Measurements from ENCODE around the gene NDUFS4.
"Not testable (repeated sequence)": the region's sequence is repeated elsewhere in the genome, so short reads cannot be mapped to it uniquely, and the experiment has no call there.

NDUFS4 gene

DNA sequence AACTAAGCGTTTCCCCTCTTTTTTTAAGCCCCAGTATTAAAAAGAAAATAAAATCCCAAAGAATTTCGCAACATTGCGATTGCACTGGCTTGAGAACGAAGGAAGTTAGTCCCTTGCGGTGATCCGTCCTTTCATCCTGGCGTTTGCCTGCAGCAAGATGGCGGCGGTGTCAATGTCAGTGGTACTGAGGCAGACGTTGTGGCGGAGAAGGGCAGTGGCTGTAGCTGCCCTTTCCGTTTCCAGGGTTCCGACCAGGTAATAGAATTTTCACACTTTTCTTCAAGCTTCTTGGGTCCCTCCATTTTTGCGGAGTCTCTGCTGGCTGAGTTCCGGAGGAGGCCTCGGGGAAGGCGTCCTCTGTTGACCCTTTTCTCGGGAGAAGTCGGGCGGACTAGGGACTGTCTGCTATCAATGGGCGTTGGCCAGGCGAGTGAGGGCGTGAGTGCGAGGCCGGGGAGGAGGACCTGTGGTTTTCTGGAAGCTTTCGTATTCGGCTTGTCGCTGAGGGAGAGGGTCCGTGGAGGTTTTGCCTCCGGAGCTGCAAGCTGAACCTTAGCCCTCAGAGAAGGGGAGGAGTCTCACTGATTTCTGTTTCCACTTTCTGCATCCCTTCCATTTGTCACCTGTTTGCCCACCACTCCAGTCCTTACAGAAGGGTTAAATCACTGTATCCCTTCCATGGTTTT, at the start of gene NDUFS4:
Gene NDUFS4, plus strand, starts transcription at position 134 of the 686 bp plus-strand sequence. Its CDS starts 24 bp downstream, at position 158.
- DNase-seq: peak; percentile 75 to 77

DNA sequence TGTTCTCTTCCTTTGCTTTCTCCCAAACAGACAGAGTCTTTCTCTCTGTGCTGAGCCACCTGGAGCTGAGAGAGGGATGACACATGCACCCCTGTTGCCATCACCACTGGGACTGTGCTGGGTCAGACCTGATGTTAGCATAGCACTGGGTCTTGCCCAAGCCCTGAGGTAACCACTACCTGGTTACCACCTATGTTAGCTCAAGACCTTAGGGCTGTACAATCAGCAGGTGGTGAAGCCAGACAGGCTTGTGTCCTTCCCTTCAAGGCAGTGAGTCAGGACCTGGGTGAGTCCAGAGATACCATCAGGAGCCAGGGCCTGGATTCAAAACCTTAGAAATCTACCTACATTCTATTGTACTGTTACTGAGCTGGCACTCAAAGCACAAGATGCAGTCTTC, 47.9 kb upstream of the NDUFS4 start:
- no peak for DNase-seq

DNA sequence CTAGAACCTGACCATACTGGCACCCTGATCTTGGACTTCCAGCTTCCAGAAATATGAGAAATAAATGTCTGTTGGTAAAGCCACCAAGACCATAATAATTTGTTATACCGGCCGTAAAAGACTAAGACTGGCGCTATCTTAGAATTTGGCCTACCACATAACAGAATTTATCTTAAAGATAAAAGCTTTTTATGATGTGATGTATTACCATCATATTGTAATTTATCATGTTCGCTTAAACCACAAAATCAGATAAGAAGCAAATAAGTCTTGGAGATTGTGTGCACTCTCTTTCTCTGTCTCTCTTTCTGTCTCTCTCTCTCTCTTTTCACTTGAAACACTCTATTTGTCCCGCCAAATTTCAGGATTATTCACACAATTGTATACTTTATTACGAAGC, 44.5 kb upstream of the NDUFS4 start:
- no peak for DNase-seq

DNA sequence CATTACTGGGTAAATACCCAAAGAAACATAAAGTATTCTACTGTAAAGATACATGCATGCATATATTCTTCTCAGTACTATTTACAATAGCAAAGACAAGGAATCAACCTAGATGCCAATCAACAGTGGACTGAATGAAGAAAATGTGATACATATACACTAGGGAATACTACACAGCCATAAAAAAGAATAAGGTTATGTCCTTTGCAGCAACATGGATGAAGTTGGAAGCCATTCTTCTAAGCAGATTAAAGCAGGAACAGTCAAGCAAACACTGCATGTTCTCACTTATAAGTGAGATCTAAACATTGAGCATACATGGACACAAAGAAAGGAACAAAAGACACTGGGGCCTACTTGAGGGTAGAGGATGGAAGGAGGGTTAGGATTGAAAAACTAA, 39.6 kb upstream of the NDUFS4 start:
- DNase-seq: no peak

DNA sequence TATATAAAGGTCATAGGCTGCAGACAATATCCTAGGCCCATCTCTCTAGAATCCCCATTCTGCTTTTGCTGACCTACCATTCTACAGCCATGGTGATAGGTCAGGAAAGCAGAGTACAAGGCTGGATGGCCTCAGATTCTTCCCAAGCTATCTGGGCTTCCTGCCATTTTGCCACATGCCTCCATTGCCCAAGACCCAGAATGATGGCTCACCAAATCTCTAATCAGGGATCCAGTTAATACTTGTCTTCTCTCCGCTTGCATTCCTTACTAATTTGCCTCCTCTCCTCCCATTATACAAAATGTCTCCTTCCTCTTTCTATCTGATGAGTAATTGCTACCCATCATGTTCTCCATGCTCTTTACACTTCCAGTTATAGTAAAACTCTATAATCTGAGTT, 22.7 kb upstream of the NDUFS4 start:
- no peak for DNase-seq

DNA sequence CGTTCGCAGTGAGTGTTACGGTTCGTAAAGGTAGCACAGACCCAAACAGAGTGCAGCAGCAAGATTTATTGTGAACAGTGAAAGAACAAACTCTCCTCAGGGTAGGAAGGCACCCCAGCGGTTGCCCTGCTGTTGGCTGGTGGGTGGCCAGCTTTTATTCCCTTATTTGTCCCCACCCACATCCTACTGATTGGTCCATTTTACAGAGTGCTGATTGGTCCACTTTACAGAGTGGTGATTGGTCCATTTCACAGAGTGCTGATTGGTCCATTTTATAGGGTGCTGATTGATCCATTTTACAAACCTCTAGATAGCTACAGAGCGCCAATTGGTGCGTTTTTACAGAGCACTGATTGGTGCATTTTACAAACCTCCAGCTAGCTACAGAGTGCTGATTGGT, 19.7 kb upstream of the NDUFS4 start:
- DNase-seq: not testable (repeated sequence)

DNA sequence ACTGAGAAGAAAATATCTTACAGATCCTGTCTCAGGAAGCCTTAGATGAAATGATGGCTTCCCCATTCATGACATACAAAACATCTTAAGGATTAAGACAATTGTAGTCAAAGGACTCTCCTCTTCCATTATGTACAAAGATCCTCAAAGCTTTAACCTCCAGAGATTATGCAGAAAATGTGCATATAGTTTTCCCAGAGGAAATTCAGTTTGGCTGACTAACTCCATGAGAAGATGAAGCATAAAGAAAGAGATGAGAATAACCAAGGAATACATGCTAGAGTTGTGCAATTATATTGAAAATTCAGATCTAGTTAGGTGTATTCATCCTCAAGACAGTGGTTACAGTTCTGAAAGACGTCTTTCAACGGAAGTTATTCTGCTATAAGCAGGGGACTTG, 18.6 kb upstream of the NDUFS4 start:
- no peak for DNase-seq

DNA sequence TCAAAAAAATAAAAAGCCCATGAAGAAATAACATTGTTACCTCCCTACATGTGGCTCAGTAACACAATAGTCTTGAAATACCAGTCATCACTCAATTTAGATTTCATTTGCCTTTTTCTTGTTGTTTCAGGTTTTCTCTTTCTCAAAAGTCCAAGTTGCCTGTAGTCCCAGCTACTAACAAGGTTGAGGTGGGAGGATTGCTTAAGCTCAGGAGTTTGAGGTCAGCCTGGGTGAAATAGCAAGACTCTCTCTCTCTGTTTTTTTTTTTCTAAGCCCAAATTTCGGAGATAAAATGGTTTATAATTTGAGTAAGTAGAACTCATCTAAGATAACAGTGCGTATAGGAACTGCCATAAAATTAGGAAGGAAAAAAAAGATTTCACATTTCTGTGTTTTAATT, 17.5 kb upstream of the NDUFS4 start:
- DNase-seq: no peak

DNA sequence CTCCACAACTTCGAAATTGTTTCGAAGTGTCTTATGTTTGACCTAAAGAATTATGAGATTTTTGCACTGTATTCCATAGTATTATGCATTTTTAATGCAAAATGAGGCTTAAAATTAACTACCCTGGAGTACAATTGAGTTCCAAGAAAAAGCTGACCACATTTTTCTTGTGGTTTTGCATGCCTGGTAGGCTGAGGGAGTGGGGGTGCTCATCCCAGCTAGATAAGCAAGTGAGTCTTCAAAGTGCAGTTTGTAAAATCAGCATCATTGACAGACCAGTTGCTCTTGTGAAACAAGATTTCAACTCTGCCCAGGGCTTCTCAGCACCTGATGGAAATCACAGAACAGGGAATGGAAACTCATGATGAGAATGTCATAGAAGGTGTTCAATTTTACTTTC, 17.0 kb upstream of the NDUFS4 start:
- DNase-seq: no peak

DNA sequence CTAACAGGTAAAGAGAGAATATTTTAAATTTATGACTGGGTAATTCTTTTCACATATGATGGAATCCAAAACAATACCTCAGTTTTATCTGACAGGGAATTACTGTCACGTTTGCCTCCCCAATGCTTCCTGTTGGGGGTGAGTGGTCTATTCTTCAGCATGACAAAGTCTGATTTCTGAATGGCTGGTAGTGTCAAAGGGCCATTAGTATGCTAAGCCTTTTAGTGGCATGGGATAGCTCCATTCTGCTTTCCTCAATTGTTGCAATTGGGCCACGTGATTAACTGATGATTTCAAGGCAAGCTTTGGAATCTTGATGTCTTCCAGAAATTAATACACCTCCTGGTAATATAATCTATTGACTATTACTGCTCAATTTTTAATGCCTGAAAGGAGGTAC, 14.7 kb upstream of the NDUFS4 start:
- no peak for DNase-seq

DNA sequence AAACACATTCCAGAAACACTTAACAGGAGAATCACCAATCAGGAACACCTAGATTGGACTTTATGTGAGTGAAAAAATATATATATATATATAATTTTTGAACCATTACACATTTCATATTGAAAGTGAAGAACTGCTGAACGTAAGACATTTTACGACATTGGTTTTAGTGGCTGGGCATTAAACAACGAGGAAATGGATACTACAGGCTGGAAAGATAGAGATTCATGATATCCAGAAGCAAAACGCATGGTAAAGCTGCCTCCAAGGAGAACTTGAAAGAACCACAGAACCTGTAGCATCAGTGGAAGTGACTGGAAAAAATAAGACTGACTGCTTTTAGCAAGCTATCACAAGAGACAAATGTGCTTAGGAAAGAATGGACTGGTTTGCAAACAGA, 13.2 kb upstream of the NDUFS4 start:
- no peak for DNase-seq

DNA sequence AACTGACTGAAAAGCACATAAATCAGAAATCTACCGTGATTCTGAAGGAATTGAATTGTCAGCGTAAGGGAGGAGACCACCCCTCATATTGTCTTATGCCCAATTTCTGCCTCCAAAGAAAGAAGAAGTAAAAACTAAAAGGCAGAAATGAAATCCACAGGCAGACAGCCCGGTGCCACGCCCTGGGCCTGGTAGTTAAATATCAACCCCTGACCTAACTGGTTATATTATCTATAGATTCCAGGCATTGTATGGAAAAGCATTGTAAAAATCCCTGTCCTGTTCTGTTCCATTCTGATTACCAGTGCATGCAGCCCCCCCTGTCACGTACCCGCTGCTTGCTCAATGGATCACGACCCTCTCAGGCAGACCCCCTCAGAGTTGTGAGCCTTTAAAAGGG, 11.9 kb upstream of the NDUFS4 start:
- not testable (repeated sequence) for DNase-seq

DNA sequence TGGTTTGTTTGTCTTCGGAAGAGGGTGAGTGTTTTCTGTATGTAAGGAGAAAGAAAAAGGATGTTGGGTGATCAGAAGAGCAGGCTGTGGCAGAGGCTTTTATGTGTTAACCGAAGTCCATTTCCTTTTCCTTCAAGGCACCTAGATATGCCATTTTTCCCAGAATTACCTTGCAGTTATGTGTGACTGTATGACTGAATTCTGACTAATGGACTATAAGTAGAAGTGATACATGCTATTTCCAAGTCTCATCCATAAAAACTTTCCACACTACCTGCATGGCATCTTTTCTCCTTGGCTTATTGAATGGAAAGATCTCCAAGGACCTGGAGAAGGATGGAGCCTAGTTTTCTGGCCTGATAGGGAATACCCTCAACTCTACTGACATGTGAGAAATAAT, 10.6 kb upstream of the NDUFS4 start:
- no peak for DNase-seq

DNA sequence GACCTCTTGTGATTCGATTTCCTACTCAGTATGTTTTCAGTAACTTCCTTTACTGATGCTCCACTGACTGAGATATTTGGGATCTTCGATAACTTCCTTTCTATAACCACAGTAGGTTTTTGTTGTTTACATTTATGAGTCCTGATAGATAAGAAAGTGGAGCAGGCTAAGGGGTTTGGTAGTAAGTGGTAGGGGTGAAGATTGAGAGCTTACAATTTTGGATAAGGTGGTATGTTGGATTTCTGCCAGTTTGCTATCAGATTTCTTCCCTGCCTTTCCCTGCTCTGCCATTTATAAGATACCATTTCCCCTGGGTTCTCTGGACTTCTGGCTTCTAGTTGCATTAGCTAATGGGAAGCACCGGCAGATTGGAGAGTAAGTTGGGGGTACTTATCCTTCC, 7.9 kb upstream of the NDUFS4 start:
- no peak for DNase-seq

DNA sequence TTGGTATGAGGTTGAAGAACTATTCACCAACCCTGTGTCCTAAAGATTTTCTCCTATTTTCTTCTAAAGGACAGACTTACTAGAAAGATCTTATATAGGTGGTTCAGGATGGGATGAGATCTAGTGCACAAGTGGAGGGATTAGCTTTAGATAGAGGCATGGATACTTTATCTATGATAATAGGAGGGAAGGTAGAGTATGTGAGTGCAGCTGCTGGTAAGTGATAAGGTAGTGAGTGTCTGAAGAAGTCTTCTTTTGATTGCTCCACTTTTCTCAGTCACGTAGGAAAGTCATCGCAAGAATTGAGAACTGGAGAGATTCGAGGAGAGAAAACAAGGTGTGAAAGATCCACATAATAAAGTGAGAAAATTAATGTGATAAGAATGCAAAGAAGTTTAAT, 6.0 kb upstream of the NDUFS4 start:
- no peak for DNase-seq

DNA sequence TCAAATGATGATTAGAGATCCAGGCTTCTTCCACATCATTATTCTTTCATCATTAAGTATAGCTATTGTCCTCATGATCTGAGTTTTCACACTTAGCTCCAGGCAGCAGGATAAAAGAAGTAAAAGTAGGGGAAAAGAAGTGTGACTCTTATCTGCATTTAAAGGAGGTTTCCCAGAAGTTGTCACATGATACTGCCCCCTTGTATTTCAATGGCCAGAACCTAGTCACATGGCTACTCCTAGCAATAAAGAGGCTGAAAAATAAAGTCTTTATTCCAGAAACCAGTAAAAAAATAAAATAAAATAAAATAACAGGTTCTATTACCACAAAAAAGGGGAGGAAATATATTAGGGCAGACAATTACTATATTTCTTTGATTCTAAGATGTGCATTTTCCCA, 5.3 kb upstream of the NDUFS4 start:
- DNase-seq: no peak

DNA sequence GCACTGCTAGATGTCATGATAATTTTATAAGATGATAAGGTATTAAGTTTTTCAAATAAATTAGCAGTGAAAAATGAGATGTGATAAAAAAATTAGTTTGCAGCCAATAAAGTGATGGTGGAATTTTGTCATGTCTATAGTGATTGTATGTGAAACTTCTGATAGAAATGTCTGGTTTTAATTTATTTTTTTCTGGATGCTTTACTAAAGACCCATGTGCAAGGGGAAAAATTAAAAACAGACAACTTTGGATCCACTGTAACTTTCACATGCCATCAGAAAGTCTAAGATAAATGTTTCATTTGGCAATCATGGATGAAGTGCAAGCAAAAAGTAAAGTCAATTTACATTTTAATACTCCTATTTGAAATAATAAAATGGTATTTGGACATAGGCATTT, 4.4 kb upstream of the NDUFS4 start:
- no peak for DNase-seq

DNA sequence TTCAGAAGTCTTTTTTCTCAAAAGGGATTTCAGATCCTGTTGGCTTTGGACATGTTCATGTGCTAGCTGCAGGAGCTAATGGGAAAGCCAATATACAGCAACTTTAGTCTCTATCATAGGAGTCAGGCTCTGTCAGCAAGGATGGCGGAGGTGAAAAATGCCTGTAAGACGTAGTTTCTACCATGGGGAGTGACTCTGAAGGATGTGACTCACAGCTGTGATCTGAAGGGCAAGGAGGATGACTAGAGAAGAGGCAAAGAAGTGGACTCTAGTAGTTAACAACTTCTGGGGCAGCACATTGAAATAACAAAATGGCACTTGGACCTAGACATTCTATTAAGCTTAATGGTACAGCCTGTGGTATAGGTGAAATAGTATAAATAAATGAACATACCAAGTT, 3.1 kb upstream of the NDUFS4 start:
- DNase-seq: no peak

DNA sequence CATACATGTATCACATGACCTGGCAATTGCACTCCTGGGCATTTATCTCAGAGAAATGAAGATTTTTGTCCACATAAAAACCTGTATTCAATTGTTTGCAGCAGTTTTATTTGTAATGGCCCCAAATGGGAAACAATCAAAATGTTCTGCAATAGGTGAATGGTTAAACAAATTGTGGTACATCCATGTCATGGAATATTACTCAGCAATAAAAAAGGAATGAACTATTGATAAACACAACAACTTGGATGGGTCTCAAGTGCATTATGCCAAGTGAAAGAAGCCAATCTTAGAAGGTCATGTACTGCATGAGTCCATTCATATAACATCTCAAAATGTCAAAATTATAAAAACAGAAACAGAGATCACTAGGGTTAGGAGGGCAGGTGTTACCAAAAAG, 1.5 kb upstream of the NDUFS4 start:
- no peak for DNase-seq

DNA sequence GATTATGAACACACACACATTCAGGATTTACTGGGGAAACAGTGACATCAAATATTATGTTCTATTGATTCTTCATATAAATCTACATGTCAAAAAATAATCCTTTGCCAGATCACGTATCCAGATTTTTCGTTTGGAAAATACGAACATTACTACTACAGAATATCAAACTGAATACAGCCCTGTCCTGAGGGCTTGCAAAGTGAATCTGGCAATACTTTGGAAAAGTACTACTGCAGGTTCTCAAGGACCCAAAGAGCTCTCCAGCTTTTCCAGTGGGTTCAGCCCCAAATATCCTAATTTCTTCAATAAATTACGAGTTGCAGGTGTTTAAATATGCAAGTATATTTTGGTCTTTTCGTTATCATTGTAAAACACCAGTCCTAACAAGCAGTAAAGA, 411 bp upstream of the NDUFS4 start:
- DNase-seq: no peak

DNA sequence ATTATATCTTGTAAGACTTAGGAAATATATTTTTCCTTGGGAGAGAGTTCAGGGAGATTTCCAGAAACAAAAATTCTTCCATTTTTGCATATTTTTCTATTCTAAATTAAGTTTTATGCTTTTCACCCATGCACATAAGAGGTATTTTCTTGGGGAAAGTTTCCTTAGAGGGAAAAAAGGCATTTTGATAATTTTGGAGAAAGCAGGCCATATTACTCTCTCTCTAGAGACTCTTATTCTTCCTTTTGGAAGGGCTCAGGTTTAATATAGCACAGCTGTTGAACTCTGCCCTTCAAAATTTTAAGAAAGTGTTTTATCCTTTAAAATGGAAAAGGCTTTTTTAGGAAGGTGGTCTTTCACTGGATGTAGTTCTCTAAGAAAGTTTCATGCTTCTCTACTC, 8.0 kb downstream of the NDUFS4 start:
- DNase-seq: no peak

DNA sequence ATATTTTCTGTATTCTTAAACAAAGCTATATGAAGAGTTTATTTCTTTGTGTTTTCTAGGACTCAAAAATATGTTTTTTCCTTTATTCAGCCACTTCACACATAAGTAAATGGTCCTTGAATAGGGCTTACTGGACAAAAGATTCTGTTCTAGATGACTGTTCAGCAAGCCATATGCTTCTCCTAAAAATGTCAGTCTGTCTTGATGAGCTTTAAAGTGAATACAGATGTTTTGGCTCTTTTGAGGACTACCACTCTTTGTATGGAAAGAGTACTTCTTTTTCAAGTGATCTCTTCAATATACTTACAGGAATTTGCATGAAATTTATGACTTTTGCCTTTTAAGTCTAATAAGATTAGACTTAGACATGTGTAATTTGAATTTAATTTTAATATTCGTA, 8.4 kb downstream of the NDUFS4 start:
- DNase-seq: no peak

DNA sequence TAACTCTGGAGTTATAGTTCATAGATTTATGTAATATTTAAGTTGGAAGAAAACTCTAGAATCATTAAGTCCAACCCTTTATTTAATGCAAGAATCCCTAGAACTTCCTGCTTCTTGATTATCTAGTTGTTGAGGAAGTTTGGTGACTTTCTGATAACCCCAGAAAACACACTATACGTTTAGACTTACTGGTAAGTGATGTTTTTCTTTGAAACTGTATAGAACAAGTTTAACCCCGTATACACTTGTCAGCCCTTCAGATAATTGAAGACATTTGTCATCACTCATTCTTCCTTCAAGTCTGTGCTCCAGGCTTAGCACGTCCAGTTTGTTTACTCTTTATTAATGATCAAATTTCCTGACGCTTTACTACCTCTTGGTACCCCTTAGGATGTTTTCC, 9.0 kb downstream of the NDUFS4 start:
- no peak for DNase-seq

DNA sequence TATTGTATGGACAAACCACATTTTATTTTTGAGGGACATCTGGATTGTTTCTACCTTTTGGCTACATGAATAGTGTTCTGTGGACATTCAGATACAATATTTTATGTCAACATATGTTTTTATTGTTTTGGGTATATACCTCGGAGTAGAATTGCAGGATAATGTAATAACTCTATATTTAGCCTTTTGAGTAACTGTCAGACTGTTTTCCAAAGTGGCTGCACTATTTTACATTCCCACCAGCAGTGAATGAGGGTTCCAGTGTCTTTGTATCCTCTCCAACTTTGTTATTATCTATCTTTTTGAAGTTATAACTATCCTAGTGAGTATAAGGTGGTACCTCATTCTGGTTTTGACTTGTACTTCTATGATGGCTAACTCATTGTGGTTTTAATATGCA, 11.0 kb downstream of the NDUFS4 start:
- DNase-seq: no peak

DNA sequence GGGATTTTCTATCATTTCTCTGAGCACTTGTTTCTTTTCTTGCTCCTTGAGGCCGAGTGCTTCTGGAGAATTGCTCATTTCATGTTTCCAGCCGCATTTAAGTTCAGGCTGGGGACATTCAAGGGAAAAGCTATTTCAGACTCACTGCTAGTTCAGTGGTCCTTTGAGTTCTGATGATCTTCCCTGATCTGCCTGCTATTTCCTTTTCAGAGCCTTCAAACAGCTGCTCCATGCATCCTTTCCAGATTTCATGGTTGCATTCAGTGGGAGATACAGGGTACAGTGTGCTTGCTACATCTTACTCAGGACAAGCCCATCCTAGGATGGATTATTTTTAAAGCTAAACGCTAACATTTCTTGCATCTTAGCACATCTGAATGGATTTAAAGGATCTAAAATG, 14.7 kb downstream of the NDUFS4 start:
- DNase-seq: no peak

DNA sequence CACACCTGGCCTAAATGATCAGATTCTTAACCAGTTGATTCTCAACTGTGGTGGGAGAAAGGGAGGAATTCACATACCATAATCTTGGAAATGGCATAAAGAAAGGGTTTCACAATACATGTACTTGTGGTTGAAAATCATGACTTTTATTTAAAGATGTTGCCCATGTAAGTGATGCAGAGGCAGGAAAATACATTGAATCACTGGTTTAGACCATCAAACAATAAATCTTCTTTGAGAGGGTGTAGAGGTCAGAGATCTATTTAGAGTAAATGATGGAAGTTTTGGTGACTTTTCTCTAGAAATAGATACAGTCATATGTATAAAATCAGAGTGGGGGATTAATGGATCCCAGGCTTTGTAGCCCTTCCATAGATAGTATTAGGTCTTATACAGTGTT, 15.4 kb downstream of the NDUFS4 start:
- DNase-seq: no peak

Measured in activated CD4-positive, alpha-beta T cell treated with anti-CD3 and anti-CD28 coated beads, Interleukin-2, amount 50 U/mL, for 4 hours (primary cell).